ENCODE data around the gene SIX5. TPM values are rescaled to one million over a fixed set of nuclear protein-coding genes. Genes with fewer than 3 reads are reported as not detected.

SIX5 gene
- 7.0 and 13.6 TPM in 2 replicates for total RNA-seq

DNA sequence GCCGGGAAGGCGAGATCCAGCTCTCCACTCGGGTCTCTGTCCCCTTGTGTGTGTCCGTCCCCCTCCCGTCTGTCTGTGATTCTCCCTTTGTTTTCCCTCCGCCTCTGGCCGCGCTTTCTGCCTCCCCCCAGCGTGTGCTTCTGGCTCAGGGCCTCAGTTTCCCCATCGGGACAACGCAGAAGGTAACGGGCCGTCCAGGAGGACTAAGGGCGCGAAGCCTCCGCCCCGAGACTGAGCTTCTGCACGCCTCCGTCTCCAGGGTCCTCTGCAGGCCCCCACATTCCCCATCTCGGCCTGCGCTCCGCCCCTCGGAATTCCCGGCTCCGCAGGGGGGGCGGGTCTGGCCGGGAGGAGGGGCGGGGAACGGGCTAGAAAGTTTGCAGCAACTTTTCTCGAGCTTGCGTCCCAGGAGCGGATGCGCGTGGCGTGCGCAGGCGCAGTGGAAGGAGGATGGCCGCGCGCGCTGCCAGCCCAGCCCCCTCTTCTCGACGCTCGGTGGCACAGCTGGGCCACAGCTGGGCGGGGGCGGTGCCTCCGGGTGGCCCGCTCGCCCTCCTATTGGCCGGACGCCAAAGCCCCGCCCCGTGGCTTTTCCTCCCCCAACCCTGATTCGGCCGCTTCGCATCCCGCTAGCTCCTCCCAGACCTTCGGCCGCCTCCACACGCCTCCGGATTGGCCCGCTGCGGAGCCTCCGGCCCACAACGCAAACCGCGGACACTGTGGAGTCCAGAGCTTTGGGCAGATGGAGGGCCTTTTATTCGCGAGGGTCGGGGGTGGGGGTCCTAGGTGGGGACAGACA lies at the start of gene SIX5:
SIX5 (minus strand) TSS at position 269 of the 799 bp plus-strand sequence. CDS start 408 bp downstream, outside the sequence.

DNA sequence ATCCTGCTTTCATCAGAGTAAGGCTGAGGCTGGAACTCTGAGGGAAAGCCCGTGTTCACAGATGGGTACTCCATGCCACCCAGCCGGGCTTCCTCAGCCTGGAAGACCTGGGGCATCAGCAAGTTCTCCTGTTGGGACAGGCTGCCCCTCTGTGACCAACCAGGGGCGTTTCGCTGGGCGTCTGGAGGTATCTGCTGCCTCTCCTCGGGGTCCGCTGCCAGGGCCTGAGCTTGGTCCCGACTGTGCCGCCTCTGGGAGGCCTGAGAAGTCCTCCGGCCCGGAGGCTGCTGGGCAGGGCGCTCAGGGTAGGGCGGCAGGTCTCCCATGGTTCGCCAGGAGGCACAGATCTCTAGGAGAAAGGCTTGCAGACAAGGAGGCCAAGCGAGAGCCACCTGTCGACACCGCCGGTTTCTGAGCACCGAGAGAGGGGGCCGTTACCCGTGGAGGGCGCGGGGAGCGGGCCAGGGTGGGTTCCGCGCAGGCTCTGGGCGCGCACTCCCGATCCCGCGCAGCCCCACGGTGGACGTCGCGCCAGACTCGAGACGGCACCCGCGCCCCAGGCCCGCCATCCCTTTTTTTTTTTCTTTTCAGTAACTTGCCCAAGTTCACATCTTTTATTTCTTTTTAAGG lies 45.9 kb upstream of the SIX5 start, which contains the start of gene RSPH6A:
RSPH6A (minus strand) TSS at position 458 of the 630 bp plus-strand sequence; CDS start at position 326, 132 bp downstream.

DNA sequence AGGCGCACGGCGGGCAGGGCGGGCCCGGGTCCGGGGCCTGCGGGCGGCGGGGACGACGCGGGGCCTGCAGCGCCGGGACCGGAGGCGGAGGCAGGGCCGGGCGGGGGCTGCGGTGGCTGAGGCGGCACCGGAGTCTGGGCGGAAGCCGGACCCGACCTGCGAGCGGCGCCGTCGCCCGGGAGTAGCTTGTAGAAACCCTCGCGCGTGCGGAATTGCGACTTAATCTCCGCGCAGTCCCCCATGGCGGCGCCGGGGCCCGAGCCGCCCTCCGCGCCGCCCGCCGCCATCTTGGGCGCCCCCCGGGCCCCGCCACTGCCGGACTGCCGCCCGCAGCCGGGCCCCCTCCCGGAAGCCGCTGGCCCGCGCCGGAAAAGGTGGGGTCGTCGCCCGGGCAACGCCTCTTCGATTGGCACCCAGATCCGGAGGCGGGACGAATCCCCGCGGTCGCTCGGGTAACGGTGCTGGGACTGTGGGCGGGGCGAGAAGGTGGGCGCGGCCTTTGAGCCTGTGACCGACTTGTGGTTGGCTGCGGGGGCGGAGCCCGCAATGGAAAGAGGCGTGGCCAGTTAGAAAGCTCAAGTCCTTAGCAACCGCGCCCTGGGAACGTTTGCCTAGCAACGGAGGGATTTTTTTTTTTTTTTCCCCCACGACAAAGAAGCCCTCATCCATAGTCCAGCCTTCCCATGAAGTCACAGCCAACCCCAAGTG lies 23.6 kb upstream of the SIX5 start, which contains the start of gene DMWD:
DMWD (minus strand) TSS at position 376 of the 708 bp plus-strand sequence; CDS start at position 287, 89 bp downstream.

DNA sequence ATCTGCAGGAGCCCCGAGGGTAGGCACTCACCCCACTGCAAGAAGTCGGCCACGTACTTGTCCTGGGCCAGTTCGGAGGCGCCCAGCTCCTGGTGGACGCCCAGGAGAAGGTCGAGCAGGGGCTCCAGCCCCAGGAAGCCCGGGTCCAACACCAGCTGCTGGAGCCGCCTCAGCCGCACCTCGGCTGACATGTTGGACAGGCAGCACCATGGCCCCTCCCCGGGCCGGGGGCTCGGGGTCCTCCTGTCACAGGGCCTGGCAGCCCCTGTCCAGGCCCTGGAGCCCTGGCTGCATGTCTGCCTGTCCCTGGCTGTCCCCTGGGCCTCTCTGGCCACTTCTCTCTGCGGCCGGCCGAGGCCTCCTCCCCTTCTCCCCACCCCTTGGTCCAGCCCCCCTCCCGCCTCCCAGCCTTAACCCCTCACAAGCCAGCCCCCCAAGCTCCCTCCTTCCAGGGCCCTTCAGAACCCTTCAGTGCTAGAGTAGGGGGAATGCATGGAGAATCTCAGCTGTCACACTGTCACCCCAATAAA lies 13.2 kb upstream of the SIX5 start, which contains the start of gene DMPK:
DMPK (minus strand) TSS at position 329 of the 530 bp plus-strand sequence; CDS start at position 191, 138 bp downstream.

DNA sequence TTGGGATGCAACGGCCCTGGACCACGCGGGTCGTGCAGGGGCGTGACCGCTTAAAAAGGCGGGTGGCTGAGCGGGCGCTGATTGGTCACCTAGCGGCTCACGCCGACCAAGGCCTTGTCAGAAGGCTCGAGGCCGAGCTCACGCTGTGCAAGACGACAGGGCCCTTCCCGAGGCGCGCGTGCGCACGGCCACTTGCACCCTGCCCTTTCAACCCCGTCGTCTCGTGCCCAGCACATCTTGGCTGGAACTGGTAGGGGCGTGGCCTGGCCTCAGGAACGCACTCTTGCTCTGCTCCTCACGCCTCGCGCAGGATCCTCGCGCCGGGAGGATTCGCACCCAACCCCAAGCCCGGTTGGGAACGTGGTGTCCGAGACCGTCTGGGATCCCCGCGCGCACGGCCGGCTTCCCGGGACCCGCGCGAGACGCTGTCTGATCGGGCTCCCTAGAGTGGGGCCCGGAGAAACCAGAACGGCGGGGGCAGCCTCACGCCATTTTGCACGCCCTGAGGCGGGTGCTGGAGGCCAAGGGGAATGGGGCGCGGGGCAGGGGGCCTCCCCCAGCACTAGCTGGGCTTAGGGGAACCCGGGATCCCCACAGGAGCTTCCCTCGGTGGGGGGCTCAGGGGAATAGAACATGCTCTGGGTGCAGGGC lies 35.8 kb downstream of the SIX5 start, which contains the start of gene MEIOSIN:
MEIOSIN (plus strand) TSS at position 280 of the 651 bp plus-strand sequence. CDS start 1,938 bp downstream, outside the sequence.

DNA sequence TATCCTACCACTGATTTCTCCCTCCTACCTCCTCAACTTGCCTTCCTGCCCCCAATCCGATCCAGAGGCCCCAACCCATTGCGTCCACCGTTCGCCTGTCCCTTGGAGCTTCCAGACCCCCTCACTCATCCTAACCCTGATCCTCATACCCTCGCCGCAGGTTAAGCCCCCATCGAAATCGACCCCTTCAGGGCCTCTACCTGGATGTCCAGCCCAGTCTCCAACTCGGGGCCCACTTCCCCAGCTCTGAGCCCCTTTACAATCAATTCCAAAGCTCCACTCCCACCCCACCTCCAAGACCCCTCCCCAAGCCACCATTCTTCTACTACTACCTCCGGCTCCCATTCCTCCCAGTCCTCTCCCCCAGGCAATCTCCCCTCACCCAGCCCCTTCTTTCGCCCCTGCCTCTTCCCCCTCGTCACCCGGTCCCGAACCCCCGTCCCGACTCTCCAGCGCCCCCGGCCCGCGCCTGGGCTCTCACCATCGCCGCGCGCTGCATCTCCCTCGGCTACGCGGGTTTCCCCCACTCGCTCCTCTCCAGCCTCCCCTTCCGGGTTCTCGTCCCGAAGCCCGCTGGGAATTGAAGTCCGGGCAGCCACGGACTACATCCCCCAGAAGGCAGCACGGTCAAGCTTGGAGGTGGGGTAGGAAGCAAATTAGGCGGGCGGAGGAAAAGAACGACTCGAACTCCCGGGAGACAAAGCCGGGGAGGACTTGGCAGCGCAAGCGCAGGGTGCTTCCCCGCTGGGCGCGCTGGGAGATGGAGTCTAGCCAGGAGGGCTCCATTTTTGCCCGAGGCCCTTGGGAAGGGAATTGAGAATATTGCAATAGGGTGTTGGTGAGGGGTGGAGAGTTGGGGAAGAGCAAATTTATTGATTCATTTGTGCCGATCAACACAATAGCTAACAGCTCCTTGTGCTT lies 38.4 kb downstream of the SIX5 start, which contains the start of gene FBXO46:
FBXO46 (minus strand) TSS at position 529 of the 921 bp plus-strand sequence. CDS start 17,401 bp downstream, outside the sequence.

Other genes starting within 250 kb of the SIX5 start
- 5.2 and 6.0 TPM in 2 replicates for gene OPA3, start 184.4 kb downstream of the SIX5 start, total RNA-seq
- gene GPR4, start 167.0 kb downstream of the SIX5 start, total RNA-seq, result 0.11 and 0.12 TPM in 2 replicates
- 48.3 and 65.2 TPM in 2 replicates for gene EML2, start 129.9 kb downstream of the SIX5 start, total RNA-seq
- gene GIPR, start 101.0 kb downstream of the SIX5 start, total RNA-seq, result under 0.01 TPM in 1 of 2 replicates, not detected in the other
- 360 and 424 TPM in 2 replicates for gene SNRPD2, start 77.3 kb downstream of the SIX5 start, total RNA-seq
- gene QPCTL, start 76.6 kb downstream of the SIX5 start, total RNA-seq, result 15.6 and 24.7 TPM in 2 replicates
- gene FBXO46, start 38.4 kb downstream of the SIX5 start, total RNA-seq, result 4.4 and 5.6 TPM in 2 replicates
- gene MEIOSIN, start 35.8 kb downstream of the SIX5 start, total RNA-seq, result not detected in 2 replicates
- 21.7 and 39.0 TPM in 2 replicates for gene DMPK, start 13.2 kb upstream of the SIX5 start, total RNA-seq
- gene DMWD, start 23.6 kb upstream of the SIX5 start, total RNA-seq, result 42.9 and 55.0 TPM in 2 replicates
- gene RSPH6A, start 46.1 kb upstream of the SIX5 start, total RNA-seq, result 0.11 and 0.12 TPM in 2 replicates
- gene SYMPK, start 93.9 kb upstream of the SIX5 start, total RNA-seq, result 34.7 and 37.6 TPM in 2 replicates
- gene FOXA3, start 95.1 kb upstream of the SIX5 start, total RNA-seq, result not detected in 2 replicates
- 29.3 and 34.6 TPM in 2 replicates for gene IRF2BP1, start 116.9 kb upstream of the SIX5 start, total RNA-seq
- 0.77 and 1.2 TPM in 2 replicates for gene MYPOP, start 133.4 kb upstream of the SIX5 start, total RNA-seq
- not detected in 2 replicates for gene NANOS2, start 145.5 kb upstream of the SIX5 start, total RNA-seq
- under 0.01 TPM in 1 of 2 replicates, not detected in the other for gene NOVA2, start 204.6 kb upstream of the SIX5 start, total RNA-seq
- gene CCDC61, start 226.2 kb upstream of the SIX5 start, total RNA-seq, result 10.5 and 11.6 TPM in 2 replicates

Data from uterine smooth muscle cell (primary cell).